Stimulated activated memory B cell treated with anti-CD40 and anti-IgM and Interleukin-4, amounts not matched to agents 10 μg/mL and 1 μg/mL and 100 μg/mL, for 72 hours (primary cell): Measurements from ENCODE around the gene ZNF229.
A peak's percentile ranks its signal among the peaks of the same experiment; 100 is the strongest.
"Not testable (repeated sequence)": the region's sequence is repeated elsewhere in the genome, so short reads cannot be mapped to it uniquely, and the experiment has no call there.

Source experiments
- ATAC-seq: fragments of 150-1000 bp; cut with Tn5 transposase; 2 replicates; pipeline ENCODE4 v1.10.0; 2021
- H3K27ac Mint-ChIP-seq: one replicate; pipeline ENCODE4 v1.8.0; 2022; ENCODE audit warnings: mild to moderate bottlenecking, mixed read lengths
- H3K27me3 Mint-ChIP-seq: one replicate; pipeline ENCODE4 v1.8.0; 2022; ENCODE audit warnings: mixed read lengths
- H3K36me3 Mint-ChIP-seq: one replicate; pipeline ENCODE4 v1.8.0; 2022; ENCODE audit warnings: mixed read lengths
- H3K4me1 Mint-ChIP-seq: one replicate; pipeline ENCODE4 v1.8.0; 2022; ENCODE audit warnings: mixed read lengths
- H3K4me3 Mint-ChIP-seq: one replicate; pipeline ENCODE4 v1.8.0; 2022; ENCODE audit warnings: mild to moderate bottlenecking, moderate library complexity, mixed read lengths
- H3K9me3 Mint-ChIP-seq: one replicate; pipeline ENCODE4 v1.8.0; 2022; ENCODE audit warnings: mixed read lengths

ZNF229 gene

DNA sequence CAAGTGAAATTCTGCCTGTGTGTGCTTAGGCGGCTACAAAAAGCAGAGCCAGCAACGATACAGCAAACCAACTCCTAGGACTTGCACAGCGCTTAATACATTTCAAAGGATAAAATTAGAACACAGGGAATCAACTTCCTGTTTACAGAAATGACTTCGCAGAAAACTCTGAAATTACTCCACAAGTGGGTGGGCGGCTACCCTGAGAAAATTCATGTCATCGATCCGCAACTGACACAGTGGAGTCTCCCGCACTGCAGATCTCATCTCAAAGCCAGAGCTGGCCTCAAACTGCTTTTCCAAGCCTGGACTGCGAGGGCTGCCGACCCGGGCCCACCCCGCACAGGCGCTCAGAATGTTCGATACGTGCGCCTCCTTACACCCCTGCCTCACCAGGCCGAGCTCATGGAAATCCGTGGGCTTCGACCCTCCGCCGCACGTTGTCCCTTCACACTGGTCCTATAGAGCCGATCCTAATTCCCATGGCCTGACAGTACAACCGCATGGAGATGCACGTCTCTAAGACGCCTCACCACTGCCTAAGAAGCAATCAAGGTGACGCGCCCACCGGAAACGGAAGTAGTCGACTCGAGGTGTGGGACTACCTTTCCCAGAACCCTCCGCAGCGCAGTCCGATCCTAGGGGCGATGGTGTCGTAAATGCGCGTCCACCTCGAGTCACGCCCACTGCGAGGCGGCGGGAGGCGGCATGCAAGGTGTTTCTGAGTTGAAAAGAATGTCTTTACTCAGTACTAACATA, at the start of gene ZNF229:
Gene ZNF229 (minus strand): TSS at position 557 of the 759 bp plus-strand sequence. CDS start 5,625 bp downstream, outside the sequence.
- Mint-ChIP-seq H3K36me3 (peaks cover 70% of the 10 kb centered on the region), H3K4me3 (peak within 1 kb of the TSS; percentile 87), H3K27ac (peak within 1 kb of the TSS; percentile 74), H3K4me1 (peaks cover 6% of the 10 kb centered on the region), H3K27me3 (peaks cover 21% of the 10 kb centered on the region), H3K9me3 (peaks cover 51% of the 10 kb centered on the region)
- peak; percentile 95 for ATAC-seq

DNA sequence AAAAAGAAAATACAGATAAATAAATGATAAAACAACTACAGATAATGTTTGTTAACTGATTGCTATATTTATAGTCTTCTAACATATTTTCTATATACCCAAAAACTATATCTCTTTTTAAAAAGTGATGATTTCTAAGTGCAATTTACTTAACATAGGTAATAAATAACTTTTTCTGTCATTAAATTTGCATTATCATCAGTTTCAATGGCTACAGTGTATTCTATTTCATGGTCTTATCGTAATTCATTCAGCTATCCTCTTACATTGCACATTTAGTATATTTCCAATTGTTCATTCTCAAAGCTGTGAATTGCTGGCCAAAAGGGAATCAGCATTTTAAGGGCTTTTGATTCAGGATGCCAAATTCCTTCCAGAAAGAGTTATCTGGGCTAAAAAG, 48.4 kb upstream of the ZNF229 start:
- no peak overlapping the region for H3K4me3 Mint-ChIP-seq
- peaks cover 85% of the 10 kb centered on the region for H3K36me3 Mint-ChIP-seq
- H3K27ac Mint-ChIP-seq: no peak overlapping the region
- peaks cover 45% of the 10 kb centered on the region for H3K4me1 Mint-ChIP-seq
- no peak for ATAC-seq
- H3K27me3 Mint-ChIP-seq: no peaks in the 10 kb centered on the region
- peaks cover 42% of the 10 kb centered on the region for H3K9me3 Mint-ChIP-seq

DNA sequence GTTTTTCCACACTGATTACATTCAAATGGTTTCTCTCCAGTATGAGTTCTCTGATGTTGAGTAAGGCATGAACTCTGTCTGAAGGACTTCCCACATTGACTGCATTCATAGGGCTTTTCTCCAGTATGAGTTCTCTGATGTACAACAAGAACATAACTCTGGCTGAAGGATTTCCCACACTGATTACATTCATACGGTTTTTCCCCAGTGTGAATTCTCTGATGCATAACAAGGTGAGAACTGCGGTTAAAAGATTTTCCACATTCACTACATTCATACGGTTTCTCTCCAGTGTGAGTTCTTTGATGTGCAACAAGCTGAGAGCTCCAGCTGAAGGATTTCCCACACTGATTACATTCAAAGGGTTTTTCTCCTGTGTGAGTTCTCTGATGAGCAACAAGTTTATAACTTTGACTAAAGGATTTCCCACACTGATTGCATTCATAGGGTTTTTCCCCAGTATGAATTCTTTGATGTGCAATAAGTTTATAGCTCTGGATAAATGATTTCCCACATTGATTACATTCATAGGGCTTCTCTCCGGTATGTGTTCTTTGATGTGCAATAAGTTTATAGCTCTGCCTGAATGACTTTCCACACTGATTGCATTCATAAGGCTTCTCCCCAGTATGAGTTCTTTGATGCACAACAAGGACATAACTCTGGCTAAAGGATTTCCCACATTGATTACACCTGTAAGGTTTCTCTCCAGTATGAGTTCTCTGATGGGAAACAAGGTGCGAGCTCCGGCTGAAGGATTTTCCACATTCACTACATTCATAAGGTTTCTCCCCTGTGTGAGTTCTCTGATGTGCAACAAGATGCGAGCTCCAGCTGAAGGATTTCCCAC, 28.5 kb upstream of the ZNF229 start:
- no peaks in the 10 kb centered on the region for H3K27me3 Mint-ChIP-seq
- no peak for ATAC-seq
- peaks cover 84% of the 10 kb centered on the region for H3K36me3 Mint-ChIP-seq
- H3K4me1 Mint-ChIP-seq: no peaks in the 10 kb centered on the region
- H3K27ac Mint-ChIP-seq: no peak overlapping the region
- H3K9me3 Mint-ChIP-seq: peaks cover 36% of the 10 kb centered on the region
- no peak overlapping the region for H3K4me3 Mint-ChIP-seq

DNA sequence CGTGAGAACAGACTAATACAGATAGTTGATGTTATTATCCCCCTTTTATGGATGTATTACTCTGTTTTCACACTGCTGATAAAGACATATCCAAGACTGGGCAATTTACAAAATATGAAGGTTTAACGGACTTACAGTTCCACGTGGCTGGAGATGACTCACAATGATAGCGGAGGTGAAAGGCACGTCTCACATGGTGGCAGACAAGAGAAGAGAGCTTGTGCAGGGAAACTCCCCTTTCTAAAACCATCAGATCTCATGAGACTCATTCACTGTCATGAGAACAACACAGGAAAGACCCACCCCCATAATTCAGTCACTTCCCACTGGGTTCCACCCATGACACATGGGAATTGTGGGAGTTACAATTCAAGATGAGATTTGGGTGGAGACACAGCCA, 20.5 kb upstream of the ZNF229 start:
- H3K9me3 Mint-ChIP-seq: peaks cover 41% of the 10 kb centered on the region
- H3K36me3 Mint-ChIP-seq: peaks cover 46% of the 10 kb centered on the region
- not testable (repeated sequence) for ATAC-seq, H3K27me3 Mint-ChIP-seq, H3K4me1 Mint-ChIP-seq, H3K4me3 Mint-ChIP-seq, H3K27ac Mint-ChIP-seq

DNA sequence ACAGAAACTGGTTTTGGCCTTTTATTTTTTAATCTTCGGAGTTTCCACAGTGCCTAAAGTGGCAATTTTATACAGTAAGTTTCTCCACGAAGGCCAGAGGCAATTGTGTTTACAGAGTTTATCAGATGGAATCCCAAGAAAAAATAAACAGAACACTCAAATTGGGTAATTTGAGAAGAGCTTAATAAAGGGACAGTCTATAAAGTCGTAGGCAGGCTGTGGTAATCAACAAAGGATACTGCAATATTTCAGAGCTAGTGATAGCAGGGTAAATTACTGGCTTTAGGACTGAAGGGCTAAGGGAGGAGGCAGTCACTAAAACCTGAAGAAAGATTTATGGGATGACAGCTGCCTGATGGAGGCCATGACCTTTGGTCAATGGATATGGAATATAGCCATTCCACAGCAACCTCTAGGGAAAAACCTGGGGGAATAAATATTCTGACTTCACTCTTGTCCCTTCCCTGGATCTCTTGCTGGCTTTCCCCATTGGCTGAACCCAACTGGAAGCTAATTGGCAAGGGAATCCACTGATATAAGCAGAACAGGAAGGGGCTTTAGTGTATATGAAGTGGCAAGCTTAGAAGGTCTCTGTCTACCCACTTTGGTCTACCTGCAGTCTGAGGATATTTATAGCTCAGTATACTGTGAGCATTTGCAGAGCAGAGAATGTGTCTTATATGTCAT, 14.5 kb upstream of the ZNF229 start:
- H3K36me3 Mint-ChIP-seq: peaks cover 14% of the 10 kb centered on the region
- not testable (repeated sequence) for H3K4me1 Mint-ChIP-seq, ATAC-seq, H3K27ac Mint-ChIP-seq, H3K27me3 Mint-ChIP-seq, H3K4me3 Mint-ChIP-seq
- peaks cover 32% of the 10 kb centered on the region for H3K9me3 Mint-ChIP-seq

DNA sequence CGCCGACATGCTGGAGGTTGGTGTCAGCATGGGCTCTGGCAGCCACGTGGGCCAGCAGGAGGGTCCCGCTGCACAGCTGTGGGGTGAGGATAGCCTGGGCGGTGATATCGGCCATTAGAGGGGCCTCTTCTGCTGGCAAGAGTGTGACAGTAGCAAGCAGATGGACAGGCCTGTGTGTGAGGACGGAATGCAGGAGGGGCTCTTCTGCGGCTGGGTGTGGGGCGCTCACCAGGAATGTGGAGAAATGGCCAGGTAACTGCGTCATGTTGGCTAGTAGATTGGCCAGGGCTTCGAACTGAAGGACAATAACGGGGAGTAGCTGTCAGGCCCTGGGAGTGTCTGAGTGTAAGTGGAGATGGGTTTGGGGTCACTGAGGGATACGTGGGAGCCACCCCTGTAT, 7.7 kb upstream of the ZNF229 start:
- H3K9me3 Mint-ChIP-seq: peaks cover 46% of the 10 kb centered on the region
- ATAC-seq, H3K4me3 Mint-ChIP-seq, H3K4me1 Mint-ChIP-seq, H3K27ac Mint-ChIP-seq: not testable (repeated sequence)
- H3K36me3 Mint-ChIP-seq: peaks cover 33% of the 10 kb centered on the region
- H3K27me3 Mint-ChIP-seq: peaks cover 36% of the 10 kb centered on the region

DNA sequence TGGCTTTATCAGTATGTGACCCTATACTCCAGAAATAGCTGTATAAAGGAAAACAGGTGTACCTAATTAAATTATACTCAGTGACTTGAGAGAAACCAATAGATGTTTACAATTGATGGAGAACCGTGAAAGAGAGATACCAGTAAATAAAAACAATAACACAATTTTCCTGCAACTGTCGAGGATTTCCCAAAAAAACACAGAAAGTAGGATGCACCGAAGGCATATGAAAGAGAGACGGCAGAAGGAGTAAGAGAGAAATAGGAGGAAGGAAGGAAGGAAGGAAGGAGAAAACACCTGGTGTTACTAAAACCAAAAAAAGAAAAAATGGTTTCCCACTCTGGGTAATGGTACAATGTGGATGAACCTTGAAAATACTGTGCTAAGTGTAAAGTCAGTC, 6.8 kb upstream of the ZNF229 start:
- Mint-ChIP-seq H3K9me3 (peaks cover 48% of the 10 kb centered on the region), H3K36me3 (peaks cover 37% of the 10 kb centered on the region)

DNA sequence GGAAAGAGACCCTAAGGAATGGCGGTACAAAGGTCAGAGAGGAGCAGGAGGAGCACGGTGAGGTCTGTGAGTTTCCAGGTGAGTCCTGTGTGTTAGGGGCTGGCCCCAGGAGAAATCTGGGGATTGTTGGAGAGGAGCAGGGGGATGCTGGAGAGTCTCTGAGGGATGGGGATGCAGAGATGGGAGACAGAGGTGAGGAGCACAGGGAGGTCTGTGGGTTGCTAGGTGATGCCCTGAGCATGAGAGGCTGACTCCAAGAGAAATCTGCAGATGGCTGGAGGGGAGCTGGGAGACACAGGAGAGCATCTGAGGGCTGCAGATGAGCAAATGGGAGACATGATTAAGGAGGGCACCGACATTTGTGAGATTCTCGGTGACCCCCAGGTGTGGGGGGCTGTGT, 4.1 kb upstream of the ZNF229 start:
- Mint-ChIP-seq H3K4me1 (peaks cover 6% of the 10 kb centered on the region), H3K27ac (no peak overlapping the region), H3K27me3 (peaks cover 37% of the 10 kb centered on the region), H3K36me3 (peaks cover 49% of the 10 kb centered on the region), H3K9me3 (peaks cover 47% of the 10 kb centered on the region), H3K4me3 (no peak overlapping the region)
- no peak for ATAC-seq

More for the DNA sequence above, 6.8 kb upstream of the ZNF229 start:
- Mint-ChIP-seq H3K4me1 (no peaks in the 10 kb centered on the region), H3K27me3 (peaks cover 37% of the 10 kb centered on the region), H3K27ac (no peak overlapping the region), H3K4me3 (no peak overlapping the region)
- no peak for ATAC-seq

DNA sequence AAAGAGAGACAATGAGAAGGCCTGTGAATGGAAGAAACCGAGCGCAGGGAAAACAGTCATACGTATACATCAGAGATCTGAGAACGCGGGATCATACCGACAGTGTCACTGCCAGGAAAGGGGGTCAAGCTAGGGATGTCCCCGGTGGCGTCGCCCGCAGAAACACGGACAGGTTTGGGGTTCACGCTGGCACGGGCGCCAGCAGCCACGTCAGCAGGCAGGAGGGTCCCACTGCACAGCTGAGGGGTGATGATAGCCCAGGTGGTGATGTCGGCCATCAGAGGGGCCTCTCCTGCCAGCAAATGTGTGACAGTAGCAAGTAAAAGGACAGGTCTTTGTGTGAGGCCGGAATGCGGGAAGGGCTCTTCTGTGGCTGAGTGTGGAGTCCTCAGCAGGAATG, 3.4 kb upstream of the ZNF229 start:
- Mint-ChIP-seq H3K9me3 (peaks cover 48% of the 10 kb centered on the region), H3K36me3 (peaks cover 51% of the 10 kb centered on the region)

DNA sequence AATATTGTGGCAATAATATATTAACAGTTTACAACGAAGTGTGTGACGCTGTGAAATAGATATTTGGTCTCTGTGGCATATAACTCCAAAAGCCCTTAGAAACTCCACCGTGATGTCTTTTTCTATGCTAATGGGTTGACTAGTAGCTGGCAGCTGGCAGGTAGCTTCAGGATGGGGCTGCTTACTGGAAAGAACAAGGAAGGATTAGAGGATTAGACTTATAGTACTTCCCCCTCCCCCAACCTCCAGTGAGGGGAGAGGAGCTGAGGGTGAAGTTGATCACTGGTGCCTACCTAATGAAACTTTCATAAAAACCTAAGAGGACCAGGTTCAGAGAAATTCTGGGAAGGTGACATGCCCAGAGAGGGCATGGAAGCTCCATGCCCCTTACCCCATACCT, 9.8 kb downstream of the ZNF229 start:
- Mint-ChIP-seq H3K4me1 (no peaks in the 10 kb centered on the region), H3K36me3 (peaks cover 72% of the 10 kb centered on the region), H3K9me3 (peaks cover 32% of the 10 kb centered on the region), H3K27ac (no peak overlapping the region), H3K4me3 (no peak overlapping the region), H3K27me3 (no peaks in the 10 kb centered on the region)
- no peak for ATAC-seq

More for the DNA sequence above, 3.4 kb upstream of the ZNF229 start:
- Mint-ChIP-seq H3K4me1 (peaks cover 6% of the 10 kb centered on the region), H3K4me3 (no peak overlapping the region), H3K27me3 (peaks cover 37% of the 10 kb centered on the region), H3K27ac (no peak overlapping the region)
- no peak for ATAC-seq

DNA sequence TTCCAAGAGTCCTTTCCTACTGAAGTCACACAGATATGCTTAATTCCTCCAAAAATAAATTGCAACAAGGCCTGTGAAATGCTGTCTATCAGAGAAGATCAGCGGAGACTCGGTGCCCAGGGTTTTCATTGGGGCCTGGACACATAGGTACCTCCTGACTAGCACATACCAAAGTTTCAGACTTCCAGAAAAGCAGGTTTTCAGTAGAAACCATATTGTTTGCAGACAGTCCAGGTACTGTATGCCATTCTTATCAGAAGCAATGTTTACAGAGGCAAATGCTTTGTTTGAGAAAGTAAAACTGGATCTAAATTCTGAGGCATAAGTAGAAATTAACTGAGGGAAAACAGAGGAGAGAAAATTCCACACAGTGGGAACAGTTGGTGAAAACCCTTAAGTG, 12.8 kb downstream of the ZNF229 start:
- Mint-ChIP-seq H3K36me3 (peaks cover 70% of the 10 kb centered on the region), H3K4me1 (no peaks in the 10 kb centered on the region), H3K9me3 (peaks cover 21% of the 10 kb centered on the region), H3K27me3 (no peaks in the 10 kb centered on the region), H3K27ac (no peak overlapping the region), H3K4me3 (no peak overlapping the region)
- no peak for ATAC-seq

DNA sequence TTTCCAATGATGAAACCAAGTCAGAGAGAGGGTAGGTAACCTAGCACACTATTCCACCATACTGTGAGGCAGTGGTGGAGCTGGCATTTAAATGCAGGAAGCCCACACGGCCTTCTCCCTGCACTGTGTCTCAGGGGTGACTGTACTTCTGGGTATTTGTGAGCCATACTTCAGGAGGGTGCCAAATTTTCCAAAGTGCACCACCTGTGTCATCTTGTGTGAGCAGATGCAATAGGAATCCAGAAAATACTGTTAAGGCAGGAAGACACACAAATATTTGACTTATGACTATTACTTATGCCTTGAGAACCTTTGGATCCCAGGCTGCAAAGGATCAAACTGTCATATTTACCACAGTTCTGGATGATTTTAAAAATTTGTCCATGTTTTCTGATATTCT, 17.3 kb downstream of the ZNF229 start:
- Mint-ChIP-seq H3K27ac (no peak overlapping the region), H3K9me3 (peaks cover 33% of the 10 kb centered on the region), H3K4me3 (no peak overlapping the region), H3K27me3 (no peaks in the 10 kb centered on the region), H3K36me3 (peaks cover 64% of the 10 kb centered on the region), H3K4me1 (no peaks in the 10 kb centered on the region)
- ATAC-seq: no peak

DNA sequence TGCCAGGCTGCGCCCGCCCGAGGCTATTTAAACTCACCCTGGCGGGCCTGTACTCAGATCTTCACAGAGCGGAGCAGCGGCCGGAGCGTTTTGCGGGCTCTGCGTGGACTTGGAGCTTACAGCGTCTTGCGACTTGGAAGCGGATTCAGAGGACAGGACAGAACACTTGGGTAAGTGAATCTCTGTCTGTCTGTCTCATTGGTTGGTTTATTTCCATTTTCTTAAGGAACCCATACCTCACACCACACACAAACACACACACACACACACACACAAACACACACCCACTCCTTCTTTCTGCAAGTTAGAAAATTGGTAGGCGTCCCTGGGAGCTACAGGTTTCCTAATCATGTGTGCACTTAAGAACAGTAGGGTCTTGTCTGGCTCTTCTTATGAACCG, 32.7 kb downstream of the ZNF229 start:
- H3K27ac Mint-ChIP-seq, H3K4me3 Mint-ChIP-seq, ATAC-seq, H3K4me1 Mint-ChIP-seq: not testable (repeated sequence)
- peaks cover 25% of the 10 kb centered on the region for H3K9me3 Mint-ChIP-seq
- peaks cover 22% of the 10 kb centered on the region for H3K36me3 Mint-ChIP-seq
- H3K27me3 Mint-ChIP-seq: peaks cover 11% of the 10 kb centered on the region

DNA sequence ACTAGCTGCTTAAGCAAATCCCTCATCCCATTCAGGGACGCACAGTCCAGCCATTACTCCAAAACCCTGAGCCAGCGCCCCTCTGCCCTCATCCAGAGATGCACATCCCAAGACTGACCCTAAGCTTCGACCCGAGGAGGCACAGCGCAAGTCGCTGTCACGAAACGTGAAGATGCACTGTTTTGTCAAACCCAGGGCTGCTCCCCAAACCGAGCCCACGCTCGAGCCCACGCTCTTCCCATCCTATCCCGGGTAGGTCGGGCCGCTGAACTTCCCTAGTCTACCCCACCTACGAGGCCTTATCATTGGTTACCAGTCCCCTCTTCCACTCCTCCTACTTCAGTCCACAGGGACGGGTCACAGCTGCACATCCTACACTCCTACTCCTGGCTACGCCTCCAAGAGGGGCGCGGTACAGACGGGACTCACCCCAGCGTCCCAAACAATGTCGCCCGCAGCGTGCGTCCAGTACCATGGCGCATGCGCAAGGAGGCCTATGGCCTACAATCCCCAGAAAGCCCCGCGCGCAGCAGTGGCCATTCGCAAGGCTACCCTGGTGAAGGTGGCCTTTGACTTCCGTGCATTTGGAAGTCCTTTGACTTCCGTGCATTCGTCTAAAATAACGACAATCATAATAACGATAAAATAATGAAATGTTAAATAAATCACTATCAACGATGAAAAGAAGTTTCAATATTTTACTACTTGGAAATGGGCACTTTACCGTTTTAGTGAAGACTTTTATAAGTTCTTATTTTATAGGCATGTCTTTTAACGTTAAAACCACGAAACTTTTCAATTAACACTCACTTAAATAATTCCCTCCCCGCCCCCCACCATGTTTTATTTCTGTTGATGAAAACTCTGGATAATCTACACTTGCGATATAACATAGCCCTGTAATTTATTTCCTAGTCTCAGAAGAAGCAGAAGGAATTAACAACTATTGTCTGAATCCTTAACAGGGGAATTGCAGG, 46.8 kb downstream of the ZNF229 start, which contains the start of gene ZNF285:
Gene ZNF285 (minus strand): TSS at position 470 of the 977 bp plus-strand sequence. CDS start 4,395 bp downstream, outside the sequence.
- peak within 1 kb of the TSS; percentile 91 for H3K4me3 Mint-ChIP-seq
- H3K4me1 Mint-ChIP-seq: peaks cover 8% of the 10 kb centered on the region
- no peaks in the 10 kb centered on the region for H3K27me3 Mint-ChIP-seq
- peaks cover 21% of the 10 kb centered on the region for H3K36me3 Mint-ChIP-seq
- H3K27ac Mint-ChIP-seq: peak within 1 kb of the TSS; percentile 70
- H3K9me3 Mint-ChIP-seq: peaks cover 25% of the 10 kb centered on the region
- peak; percentile 97 for ATAC-seq
